HEK293 (cell line): ENCODE data around the gene FBXL7.

ENCODE experiments used
- PRDM1 ChIP-seq: fragments of 450-650 bp; formaldehyde crosslinking; IDR thresholded peaks from 2 replicates; pipeline ENCODE4; 2016; ENCODE audit warnings: missing biosample characterization, missing genetic modification characterization
- REST ChIP-seq: fragments of 450-650 bp; formaldehyde crosslinking; IDR thresholded peaks from 2 replicates; pipeline ENCODE4 v1.5.1; 2016; ENCODE audit warnings: missing biosample characterization, missing genetic modification characterization
- SCRT1 ChIP-seq: fragments of 450-650 bp; formaldehyde crosslinking; IDR thresholded peaks from 2 replicates; pipeline ENCODE4 v1.5.1; 2016; ENCODE audit warnings: missing biosample characterization, missing genetic modification characterization, borderline replicate concordance
- SP2 ChIP-seq: fragments of 450-650 bp; formaldehyde crosslinking; IDR thresholded peaks from 2 replicates; pipeline ENCODE4 v1.5.1; 2016; ENCODE audit warnings: missing biosample characterization, missing genetic modification characterization
- ZBTB1 ChIP-seq: fragments of 450-650 bp; formaldehyde crosslinking; IDR thresholded peaks from 2 replicates; pipeline ENCODE4 v1.5.1; 2016; ENCODE audit warnings: missing biosample characterization, missing genetic modification characterization
- ZFHX2 ChIP-seq: fragments of 450-650 bp; formaldehyde crosslinking; conservative IDR thresholded peaks from 2 replicates; pipeline ENCODE4 v1.5.1; 2016; ENCODE audit warnings: missing biosample characterization, missing genetic modification characterization
- ZNF391 ChIP-seq: fragments of 450-650 bp; formaldehyde crosslinking; IDR thresholded peaks from 2 replicates; pipeline ENCODE4 v1.5.1; 2016; ENCODE audit warnings: low read depth, missing biosample characterization, missing genetic modification characterization, borderline replicate concordance
- TF ChIP-seq, protein P1 (sequence below): fragments of 450-650 bp; formaldehyde crosslinking; IDR thresholded peaks from 2 replicates; pipeline ENCODE4 v1.5.1; 2016; ENCODE audit warnings: missing biosample characterization, missing genetic modification characterization
- TF ChIP-seq, protein P2 (sequence below): fragments of 450-650 bp; formaldehyde crosslinking; IDR thresholded peaks from 2 replicates; pipeline ENCODE4 v1.5.1; 2016; ENCODE audit warnings: missing biosample characterization, missing genetic modification characterization
- TF ChIP-seq, protein P3 (sequence below): fragments of 450-650 bp; formaldehyde crosslinking; IDR thresholded peaks from 2 replicates; pipeline ENCODE4 v1.5.1; 2017; ENCODE audit warnings: missing biosample characterization, missing genetic modification characterization

DNA sequence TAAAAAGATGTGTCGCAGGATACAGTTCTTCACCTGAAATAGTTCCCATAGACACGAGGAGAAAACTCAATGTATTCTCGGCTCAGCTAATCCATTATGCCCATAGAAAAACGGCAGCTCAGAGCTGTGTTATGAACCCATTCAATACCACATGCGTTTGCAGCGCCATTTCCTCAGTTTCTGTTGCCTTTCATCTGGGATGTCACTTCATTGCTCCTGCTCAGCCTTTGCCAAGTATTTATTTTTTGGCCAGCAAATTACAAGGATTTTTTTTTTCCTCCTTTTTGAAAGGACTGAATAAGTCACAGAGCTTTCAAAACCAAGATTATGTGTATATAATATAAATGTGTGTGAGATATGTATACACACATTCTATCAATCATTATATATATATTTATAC is 398.7 kb downstream of the FBXL7 start:
- no peak for TF ChIP-seq SP2 (tag by site-specific recombination)
- TF ChIP-seq, protein P1, sequence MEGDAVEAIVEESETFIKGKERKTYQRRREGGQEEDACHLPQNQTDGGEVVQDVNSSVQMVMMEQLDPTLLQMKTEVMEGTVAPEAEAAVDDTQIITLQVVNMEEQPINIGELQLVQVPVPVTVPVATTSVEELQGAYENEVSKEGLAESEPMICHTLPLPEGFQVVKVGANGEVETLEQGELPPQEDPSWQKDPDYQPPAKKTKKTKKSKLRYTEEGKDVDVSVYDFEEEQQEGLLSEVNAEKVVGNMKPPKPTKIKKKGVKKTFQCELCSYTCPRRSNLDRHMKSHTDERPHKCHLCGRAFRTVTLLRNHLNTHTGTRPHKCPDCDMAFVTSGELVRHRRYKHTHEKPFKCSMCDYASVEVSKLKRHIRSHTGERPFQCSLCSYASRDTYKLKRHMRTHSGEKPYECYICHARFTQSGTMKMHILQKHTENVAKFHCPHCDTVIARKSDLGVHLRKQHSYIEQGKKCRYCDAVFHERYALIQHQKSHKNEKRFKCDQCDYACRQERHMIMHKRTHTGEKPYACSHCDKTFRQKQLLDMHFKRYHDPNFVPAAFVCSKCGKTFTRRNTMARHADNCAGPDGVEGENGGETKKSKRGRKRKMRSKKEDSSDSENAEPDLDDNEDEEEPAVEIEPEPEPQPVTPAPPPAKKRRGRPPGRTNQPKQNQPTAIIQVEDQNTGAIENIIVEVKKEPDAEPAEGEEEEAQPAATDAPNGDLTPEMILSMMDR (tag by site-specific recombination): no peak
- no peak for TF ChIP-seq ZBTB1 (tag by site-specific recombination)
- TF ChIP-seq, protein P2, sequence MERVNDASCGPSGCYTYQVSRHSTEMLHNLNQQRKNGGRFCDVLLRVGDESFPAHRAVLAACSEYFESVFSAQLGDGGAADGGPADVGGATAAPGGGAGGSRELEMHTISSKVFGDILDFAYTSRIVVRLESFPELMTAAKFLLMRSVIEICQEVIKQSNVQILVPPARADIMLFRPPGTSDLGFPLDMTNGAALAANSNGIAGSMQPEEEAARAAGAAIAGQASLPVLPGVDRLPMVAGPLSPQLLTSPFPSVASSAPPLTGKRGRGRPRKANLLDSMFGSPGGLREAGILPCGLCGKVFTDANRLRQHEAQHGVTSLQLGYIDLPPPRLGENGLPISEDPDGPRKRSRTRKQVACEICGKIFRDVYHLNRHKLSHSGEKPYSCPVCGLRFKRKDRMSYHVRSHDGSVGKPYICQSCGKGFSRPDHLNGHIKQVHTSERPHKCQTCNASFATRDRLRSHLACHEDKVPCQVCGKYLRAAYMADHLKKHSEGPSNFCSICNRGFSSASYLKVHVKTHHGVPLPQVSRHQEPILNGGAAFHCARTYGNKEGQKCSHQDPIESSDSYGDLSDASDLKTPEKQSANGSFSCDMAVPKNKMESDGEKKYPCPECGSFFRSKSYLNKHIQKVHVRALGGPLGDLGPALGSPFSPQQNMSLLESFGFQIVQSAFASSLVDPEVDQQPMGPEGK (tag by site-specific recombination): no peak
- no peak for TF ChIP-seq SCRT1
- TF ChIP-seq, protein P3, sequence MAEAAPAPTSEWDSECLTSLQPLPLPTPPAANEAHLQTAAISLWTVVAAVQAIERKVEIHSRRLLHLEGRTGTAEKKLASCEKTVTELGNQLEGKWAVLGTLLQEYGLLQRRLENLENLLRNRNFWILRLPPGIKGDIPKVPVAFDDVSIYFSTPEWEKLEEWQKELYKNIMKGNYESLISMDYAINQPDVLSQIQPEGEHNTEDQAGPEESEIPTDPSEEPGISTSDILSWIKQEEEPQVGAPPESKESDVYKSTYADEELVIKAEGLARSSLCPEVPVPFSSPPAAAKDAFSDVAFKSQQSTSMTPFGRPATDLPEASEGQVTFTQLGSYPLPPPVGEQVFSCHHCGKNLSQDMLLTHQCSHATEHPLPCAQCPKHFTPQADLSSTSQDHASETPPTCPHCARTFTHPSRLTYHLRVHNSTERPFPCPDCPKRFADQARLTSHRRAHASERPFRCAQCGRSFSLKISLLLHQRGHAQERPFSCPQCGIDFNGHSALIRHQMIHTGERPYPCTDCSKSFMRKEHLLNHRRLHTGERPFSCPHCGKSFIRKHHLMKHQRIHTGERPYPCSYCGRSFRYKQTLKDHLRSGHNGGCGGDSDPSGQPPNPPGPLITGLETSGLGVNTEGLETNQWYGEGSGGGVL (tag by site-specific recombination): no peak
- no peak for TF ChIP-seq ZNF391 (tag by site-specific recombination)
- no peak for TF ChIP-seq ZFHX2 (tag by site-specific recombination)
- TF ChIP-seq REST (tag by site-specific recombination): no peak
- TF ChIP-seq PRDM1 (tag by site-specific recombination): no peak
